HEK293 (cell line): ENCODE results near the gene ADAR.

Experiments
- CTCF ChIA-PET: fragments of 350-600 bp; formaldehyde crosslinking; extraction: SDS; loops from one replicate; lab custom pipeline; 2021; ENCODE audit warnings: antibody characterized with exemption; lab: Yijun Ruan, JAX
- POLR2A ChIA-PET: fragments of 300-600 bp; formaldehyde crosslinking; extraction: SDS; loops from one replicate; lab custom pipeline; 2020; ENCODE audit warnings: antibody characterized with exemption, inconsistent platforms; lab: Yijun Ruan, JAX
- H3K27ac ChIP-seq: fragments of 200-500 bp; sonication (Bioruptor generic); 2 replicates; pipeline ENCODE4 v1.5.1; 2014; ENCODE audit warnings: low read depth, low read length, control low read depth, inconsistent platforms; ENCODE audit errors: extremely low read depth
- H3K36me3 ChIP-seq, 2 experiments: fragments of 200-500 bp in 1 of 2; sonication (Bioruptor generic) in 1 of 2; 1 replicate in 1 of 2; 2 replicates in 1 of 2; pipeline ENCODE4 v1.5.1; 2014 to 2017; ENCODE audit warnings: inconsistent platforms in 2 of 2, low read length in 2 of 2; ENCODE audit not compliant: control insufficient read depth in 2 of 2, insufficient read depth in 1 of 2
- H3K4me1 ChIP-seq: fragments of 200-500 bp; sonication (Bioruptor generic); 2 replicates; pipeline ENCODE4 v1.5.1; 2014; ENCODE audit warnings: mild to moderate bottlenecking, low read length, inconsistent platforms; ENCODE audit not compliant: control insufficient read depth, insufficient read depth
- H3K4me3 ChIP-seq: 2 replicates; pipeline ENCODE4 v1.5.1; 2011; ENCODE audit warnings: low read depth, mild to moderate bottlenecking, control low read depth, low read length, moderate library complexity
- H3K9me3 ChIP-seq: fragments of 200-500 bp; sonication (Bioruptor generic); 2 replicates; pipeline ENCODE4 v1.5.1; 2014; ENCODE audit warnings: low read depth, low read length, inconsistent platforms; ENCODE audit not compliant: control insufficient read depth, insufficient read depth
- ATF2 ChIP-seq: fragments of 450-650 bp; formaldehyde crosslinking; IDR thresholded peaks from 2 replicates; pipeline ENCODE4 v1.5.1; 2016; ENCODE audit warnings: missing biosample characterization, missing genetic modification characterization, low read depth
- KLF10 ChIP-seq: fragments of 450-650 bp; IDR thresholded peaks from 2 replicates; pipeline ENCODE4 v1.5.1; 2018; ENCODE audit warnings: missing biosample characterization, mild to moderate bottlenecking, missing genetic modification characterization
- OSR2 ChIP-seq: fragments of 450-650 bp; formaldehyde crosslinking; IDR thresholded peaks from 2 replicates; pipeline ENCODE4 v1.5.1; 2016; ENCODE audit warnings: missing biosample characterization, missing genetic modification characterization
- REPIN1 ChIP-seq: fragments of 450-650 bp; formaldehyde crosslinking; IDR thresholded peaks from 2 replicates; pipeline ENCODE4 v1.5.1; 2017; ENCODE audit warnings: missing biosample characterization, missing genetic modification characterization, low read depth
- SP7 ChIP-seq: fragments of 450-650 bp; formaldehyde crosslinking; IDR thresholded peaks from 2 replicates; pipeline ENCODE4 v1.5.1; 2016; ENCODE audit warnings: missing biosample characterization, missing genetic modification characterization
- YY2 ChIP-seq: fragments of 450-650 bp; formaldehyde crosslinking; IDR thresholded peaks from 2 replicates; pipeline ENCODE4 v1.5.1; 2016; ENCODE audit warnings: missing biosample characterization, missing genetic modification characterization
- ZBTB11 ChIP-seq: fragments of 450-650 bp; formaldehyde crosslinking; conservative IDR thresholded peaks from 2 replicates; pipeline ENCODE4 v1.5.1; 2016; ENCODE audit warnings: low read depth, missing biosample characterization, missing genetic modification characterization
- ZBTB6 ChIP-seq: fragments of 450-650 bp; formaldehyde crosslinking; IDR thresholded peaks from 2 replicates; pipeline ENCODE4 v1.5.1; 2017; ENCODE audit warnings: missing biosample characterization, missing genetic modification characterization
- ZIC2 ChIP-seq: fragments of 450-650 bp; formaldehyde crosslinking; IDR thresholded peaks from 2 replicates; pipeline ENCODE4 v1.5.1; 2016; ENCODE audit warnings: missing biosample characterization, missing genetic modification characterization
- ZNF10 ChIP-seq: fragments of 450-650 bp; formaldehyde crosslinking; IDR thresholded peaks from 2 replicates; pipeline ENCODE4 v1.5.1; 2017; ENCODE audit warnings: missing biosample characterization, missing genetic modification characterization
- ZNF157 ChIP-seq: fragments of 450-650 bp; formaldehyde crosslinking; IDR thresholded peaks from 2 replicates; pipeline ENCODE4 v1.5.1; 2016; ENCODE audit warnings: missing biosample characterization, missing genetic modification characterization
- ZNF2 ChIP-seq: fragments of 450-650 bp; formaldehyde crosslinking; IDR thresholded peaks from 2 replicates; pipeline ENCODE4 v1.5.1; 2016; ENCODE audit warnings: missing biosample characterization, missing genetic modification characterization
- ZNF335 ChIP-seq: fragments of 450-650 bp; formaldehyde crosslinking; conservative IDR thresholded peaks from 2 replicates; pipeline ENCODE4 v1.5.1; 2016; ENCODE audit warnings: missing biosample characterization, missing genetic modification characterization
- ZNF488 ChIP-seq: fragments of 450-650 bp; formaldehyde crosslinking; IDR thresholded peaks from 2 replicates; pipeline ENCODE4 v1.5.1; 2016; ENCODE audit warnings: missing biosample characterization, missing genetic modification characterization
- ZNF623 ChIP-seq: fragments of 450-650 bp; formaldehyde crosslinking; IDR thresholded peaks from 2 replicates; pipeline ENCODE4 v1.5.1; 2016; ENCODE audit warnings: missing biosample characterization, missing genetic modification characterization
- ZNF629 ChIP-seq: fragments of 450-650 bp; formaldehyde crosslinking; IDR thresholded peaks from 2 replicates; pipeline ENCODE4 v1.5.1; 2017; ENCODE audit warnings: missing biosample characterization, missing genetic modification characterization
- ZNF645 ChIP-seq: fragments of 450-650 bp; formaldehyde crosslinking; IDR thresholded peaks from 2 replicates; pipeline ENCODE4; 2016; ENCODE audit warnings: missing biosample characterization, missing genetic modification characterization
- ZNF658 ChIP-seq: fragments of 450-650 bp; formaldehyde crosslinking; IDR thresholded peaks from 2 replicates; pipeline ENCODE4; 2016; ENCODE audit warnings: missing biosample characterization, missing genetic modification characterization
- ZNF837 ChIP-seq: fragments of 450-650 bp; formaldehyde crosslinking; IDR thresholded peaks from 2 replicates; pipeline ENCODE4 v1.5.1; 2016; ENCODE audit warnings: missing biosample characterization, missing genetic modification characterization
- ZSCAN5A ChIP-seq: fragments of 450-650 bp; formaldehyde crosslinking; IDR thresholded peaks from 2 replicates; pipeline ENCODE4 v1.5.1; 2016; ENCODE audit warnings: missing biosample characterization, missing genetic modification characterization

Gene ADAR

GRCh38 chr1:154582885-154583284 lies 25.1 kb downstream of the ADAR start:
- H3K9me3 ChIP-seq, result no peaks in the 10 kb centered on the region
- no peak for TF ChIP-seq SP7 (tag by site-specific recombination)
- TF ChIP-seq OSR2 (tag by site-specific recombination), result no peak
- no peak for TF ChIP-seq ZNF837 (tag by site-specific recombination)
- TF ChIP-seq ZNF623 (tag by site-specific recombination), result no peak
- TF ChIP-seq ZBTB11 (tag by site-specific recombination), result no peak
- TF ChIP-seq ZNF10 (tag by site-specific recombination), result no peak
- no peak for TF ChIP-seq ZNF629 (tag by site-specific recombination)
- TF ChIP-seq ZBTB6 (tag by site-specific recombination), result no peak
- TF ChIP-seq ZIC2 (tag by site-specific recombination), result no peak
- TF ChIP-seq ATF2, result no peak
- TF ChIP-seq ZNF645 (tag by site-specific recombination), result no peak
- TF ChIP-seq KLF10, result no peak
- no peak for TF ChIP-seq ZNF658 (tag by site-specific recombination)
- no peak for TF ChIP-seq ZNF2 (tag by site-specific recombination)
- TF ChIP-seq ZNF488 (tag by site-specific recombination), result no peak
- TF ChIP-seq REPIN1 (tag by site-specific recombination), result no peak
- TF ChIP-seq ZNF335 (tag by site-specific recombination), result no peak
- TF ChIP-seq ZNF157, result no peak
- no peak for TF ChIP-seq YY2 (tag by site-specific recombination)
- TF ChIP-seq ZSCAN5A (tag by site-specific recombination), result no peak
- H3K27ac ChIP-seq, result no peak overlapping the region
- CTCF ChIA-PET, result no interaction called here
- H3K36me3 ChIP-seq, result peaks cover 45 to 100% of the 10 kb centered on the region in 2 experiments
- POLR2A ChIA-PET, result no interaction called here
- H3K4me3 ChIP-seq, result no peak overlapping the region
- no peaks in the 10 kb centered on the region for H3K4me1 ChIP-seq
